Dermis blood vessel endothelial cell (primary cell): ENCODE results near the gene MRPL43. TPM values are rescaled to one million over a fixed set of nuclear protein-coding genes. Genes with fewer than 3 reads are reported as not detected.
"Not testable (repeated sequence)": the region's sequence is repeated elsewhere in the genome, so short reads cannot be mapped to it uniquely, and the experiment has no call there.

Experiments used
- DNase-seq: peaks from one replicate; pipeline ENCODE4 v3.0.0; 2010
- total RNA-seq: library from RNA; depleted of rRNA; stranded (reverse); fragments of >200 nt; gene quantifications from 2 replicates; pipeline ENCODE4 v1.2.3, GENCODE V29; 2014

Gene MRPL43
- total RNA-seq, result 50.4 and 50.6 TPM in 2 replicates

DNA sequence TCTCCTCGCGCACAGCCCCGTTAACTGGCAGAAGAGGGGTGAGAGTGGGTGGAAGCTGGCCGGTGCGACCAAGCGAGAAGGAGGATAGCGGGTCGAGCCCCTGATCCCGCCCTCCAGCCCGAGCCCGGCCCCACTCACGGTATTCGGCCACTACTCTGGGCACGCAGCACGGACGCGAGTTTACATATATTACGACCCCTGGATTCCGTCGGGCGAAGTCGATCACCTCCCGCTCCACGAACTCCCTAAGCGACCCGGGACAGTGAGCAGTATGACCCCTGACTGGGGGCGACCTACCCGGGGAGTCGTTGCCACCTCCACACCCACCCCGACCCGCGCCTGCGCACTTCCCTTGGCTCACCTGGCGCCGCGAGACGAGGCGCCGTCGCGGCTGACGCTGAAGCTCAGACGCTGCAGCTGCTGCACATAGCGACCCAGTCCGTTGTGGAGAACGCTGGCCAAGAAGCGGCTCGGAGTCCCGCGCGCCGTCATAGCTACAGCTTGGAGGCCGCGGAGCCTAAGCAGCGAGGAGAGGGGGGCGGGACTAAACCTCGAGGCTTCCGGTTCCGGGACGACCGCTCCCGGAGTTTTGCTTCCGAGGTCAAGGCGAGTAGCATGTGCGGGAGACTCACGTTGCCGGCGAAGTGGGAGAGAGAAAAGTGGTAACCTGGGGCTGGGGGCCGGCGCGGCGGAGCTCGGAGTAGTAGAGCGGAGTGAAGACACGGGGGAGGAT, at the start of gene MRPL43, which contains the start of gene TWNK:
MRPL43 (minus strand) TSS at position 546 of the 733 bp plus-strand sequence; CDS start at position 492, 54 bp downstream.
TWNK (plus strand) TSS at position 592 of the 733 bp plus-strand sequence. CDS start 668 bp downstream, outside the sequence.
- peak; percentile 83 for DNase-seq

DNA sequence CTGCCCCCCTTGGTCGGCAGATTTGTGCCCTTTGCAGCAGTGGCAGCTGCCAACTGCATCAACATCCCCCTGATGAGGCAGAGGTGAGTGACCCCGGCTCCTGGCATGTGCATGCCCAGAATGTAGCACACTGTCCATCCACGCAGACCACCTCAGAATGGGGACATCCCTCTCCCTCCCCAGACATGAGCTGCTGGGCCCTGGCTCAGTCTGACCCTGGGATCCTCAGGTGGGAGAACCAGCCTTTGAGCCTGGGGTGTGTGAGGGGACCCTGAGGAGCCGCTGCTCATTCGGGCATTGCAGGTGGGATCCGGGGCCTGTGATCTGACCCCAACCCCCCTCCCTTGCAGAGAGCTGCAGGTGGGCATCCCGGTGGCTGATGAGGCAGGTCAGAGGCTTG, 49.4 kb upstream of the MRPL43 start:
- no peak for DNase-seq

DNA sequence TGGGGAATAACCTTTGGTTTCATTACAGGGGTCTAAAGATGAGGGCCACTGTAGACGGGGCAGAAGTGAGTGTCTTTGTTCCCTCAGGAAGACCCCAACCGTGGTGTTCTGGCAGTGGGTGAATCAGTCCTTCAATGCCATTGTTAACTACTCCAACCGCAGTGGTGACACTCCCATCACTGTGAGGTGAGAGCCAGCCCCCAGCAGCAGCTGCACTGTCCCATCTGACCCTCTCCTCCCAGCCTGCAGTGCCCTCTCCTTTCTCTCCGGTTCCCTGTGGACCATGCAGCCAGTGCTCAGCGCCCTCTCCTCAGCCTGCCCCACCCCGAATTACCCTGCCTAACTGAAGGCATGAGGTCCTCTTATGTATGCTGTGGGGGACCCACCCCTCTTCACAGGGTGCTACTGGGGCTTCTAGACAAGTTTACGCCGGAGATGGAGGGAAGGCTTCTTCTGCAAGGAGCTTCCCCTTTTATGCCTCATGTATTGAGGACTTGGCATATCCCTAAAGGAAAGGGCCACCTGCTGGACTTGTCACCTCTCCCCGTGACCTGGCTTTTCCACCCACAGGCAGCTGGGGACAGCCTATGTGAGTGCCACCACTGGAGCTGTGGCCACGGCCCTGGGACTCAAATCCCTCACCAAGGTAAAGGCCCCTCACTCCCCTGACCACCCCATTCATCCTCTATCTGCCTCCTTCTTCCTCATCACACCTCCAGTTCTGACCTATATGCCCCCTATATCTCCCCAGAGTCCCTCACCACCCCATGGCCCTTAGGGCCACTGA, 48.8 kb upstream of the MRPL43 start:
- DNase-seq, result no peak

DNA sequence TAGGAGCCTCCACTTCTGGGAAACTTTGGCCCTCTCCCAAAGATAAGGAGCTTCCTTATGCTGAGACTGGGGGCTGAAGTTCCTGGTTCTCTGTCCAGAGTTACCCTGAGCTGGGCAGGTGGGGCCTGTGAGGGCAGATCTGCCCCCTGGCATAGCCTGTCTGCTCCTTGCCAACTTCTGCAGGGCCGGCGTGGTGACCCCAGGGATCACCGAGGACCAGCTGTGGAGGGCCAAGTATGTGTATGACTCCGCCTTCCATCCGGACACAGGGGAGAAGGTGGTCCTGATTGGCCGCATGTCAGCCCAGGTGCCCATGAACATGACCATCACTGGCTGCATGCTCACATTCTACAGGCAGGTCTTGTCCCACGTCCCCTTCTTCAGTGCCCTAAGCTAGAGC, 48.0 kb upstream of the MRPL43 start:
- DNase-seq, result no peak

DNA sequence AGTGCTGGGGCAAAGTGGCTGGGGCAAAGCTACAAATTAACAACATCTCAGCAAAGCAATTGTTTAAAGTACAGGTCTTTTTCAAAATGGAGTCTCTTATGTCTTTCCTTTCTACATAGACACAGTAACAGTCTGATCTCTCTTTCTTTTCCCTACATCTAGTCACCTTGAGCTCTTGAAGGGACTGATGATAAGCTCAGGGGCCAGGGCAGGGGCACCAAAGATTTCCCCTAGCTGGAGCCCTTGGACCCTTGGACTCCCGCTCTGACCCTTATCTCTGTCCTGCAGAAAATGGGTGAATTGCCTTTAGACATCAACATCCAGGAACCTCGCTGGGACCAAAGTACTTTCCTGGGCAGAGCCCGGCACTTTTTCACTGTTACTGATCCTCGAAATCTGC, 47.1 kb upstream of the MRPL43 start:
- DNase-seq, result not testable (repeated sequence)

DNA sequence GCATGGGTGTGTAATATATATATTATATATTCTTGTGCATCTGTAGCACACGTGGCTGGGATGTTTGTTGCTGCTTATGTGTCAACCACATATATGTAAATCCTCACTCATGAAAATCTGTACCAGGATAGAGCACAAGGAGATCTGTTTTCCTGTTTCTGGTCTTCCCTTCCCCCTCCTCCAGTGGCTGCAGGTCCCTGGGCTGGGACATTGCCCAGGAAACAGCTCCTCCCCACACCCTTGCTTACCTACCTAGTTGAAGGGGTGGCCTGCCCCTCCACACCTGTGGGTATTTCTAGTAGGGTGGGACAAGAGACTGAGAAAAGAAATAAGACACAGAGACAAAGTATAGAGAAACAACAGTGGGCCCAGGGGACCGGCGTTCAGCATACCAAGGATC, 46.0 kb upstream of the MRPL43 start:
- DNase-seq, result no peak

DNA sequence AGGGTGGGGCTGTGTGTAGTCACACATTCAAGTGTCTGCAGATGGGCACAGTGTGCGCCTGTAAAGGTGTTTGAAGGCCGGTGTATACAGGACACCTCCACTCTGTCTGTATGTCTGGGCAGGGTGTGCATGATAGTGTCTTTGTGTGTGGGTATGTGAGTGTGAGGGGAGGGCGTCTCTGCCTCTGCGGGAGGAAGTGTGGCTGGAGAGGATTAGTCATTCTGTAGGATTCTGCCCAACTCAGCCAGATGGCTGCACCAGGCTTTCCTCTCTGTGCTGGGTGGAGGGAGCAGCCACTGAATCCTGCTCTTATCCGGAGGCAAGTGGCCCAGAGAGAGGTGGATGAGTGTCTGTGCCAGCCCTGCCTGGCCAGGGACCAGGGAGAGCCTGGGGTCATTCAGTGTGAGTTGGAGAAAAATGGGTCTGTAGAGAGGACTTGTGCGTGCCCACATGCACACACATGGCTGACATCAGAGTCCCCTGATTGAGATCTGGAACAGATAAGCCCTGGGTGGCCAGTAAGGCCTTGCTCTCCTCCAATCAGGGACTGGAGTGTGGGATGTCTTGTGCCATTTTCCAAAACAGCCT, 45.4 kb upstream of the MRPL43 start:
- peak; percentile 94 for DNase-seq

DNA sequence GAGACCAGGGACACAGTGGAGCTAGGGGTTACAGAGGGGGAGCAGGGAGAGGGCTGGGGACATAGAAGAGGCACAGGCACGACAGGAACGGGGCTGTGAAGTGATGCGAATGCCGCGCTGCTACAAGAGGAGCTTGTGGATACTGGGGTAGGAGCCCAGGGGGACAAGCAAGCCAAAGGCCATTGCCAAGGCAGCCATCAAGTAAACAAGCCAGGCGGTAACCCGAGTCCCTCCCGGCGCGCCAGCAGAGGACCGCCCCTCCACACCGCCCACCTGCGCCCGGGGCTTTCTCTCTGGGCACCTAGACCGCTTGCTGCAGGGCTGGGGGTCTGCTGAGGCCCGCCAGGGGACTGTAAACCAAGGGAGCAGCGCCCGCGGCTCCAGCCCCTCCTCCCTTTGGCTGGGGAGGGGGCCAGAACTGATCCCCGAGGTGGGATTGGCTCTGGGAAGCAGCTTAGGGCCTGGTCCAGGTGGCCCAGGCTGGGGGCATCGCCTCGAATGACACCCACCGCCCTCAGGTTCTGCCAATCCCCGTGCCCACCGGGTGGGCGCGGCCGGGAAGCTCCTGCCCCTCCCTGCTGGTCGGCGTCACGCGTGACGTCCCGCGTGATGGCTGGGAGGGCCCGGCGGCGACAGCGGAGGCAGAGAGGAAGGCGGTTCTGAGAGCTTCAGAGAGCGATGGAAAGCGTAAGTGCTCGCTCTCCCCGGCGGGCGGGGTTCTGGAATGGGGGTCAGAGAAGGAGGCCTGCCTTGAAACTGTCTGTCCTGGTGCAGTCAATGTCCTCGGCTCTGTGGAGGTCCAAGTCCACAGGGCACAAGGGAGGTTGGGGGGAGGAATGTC, 44.7 kb upstream of the MRPL43 start:
- DNase-seq, result peak; percentile 80

DNA sequence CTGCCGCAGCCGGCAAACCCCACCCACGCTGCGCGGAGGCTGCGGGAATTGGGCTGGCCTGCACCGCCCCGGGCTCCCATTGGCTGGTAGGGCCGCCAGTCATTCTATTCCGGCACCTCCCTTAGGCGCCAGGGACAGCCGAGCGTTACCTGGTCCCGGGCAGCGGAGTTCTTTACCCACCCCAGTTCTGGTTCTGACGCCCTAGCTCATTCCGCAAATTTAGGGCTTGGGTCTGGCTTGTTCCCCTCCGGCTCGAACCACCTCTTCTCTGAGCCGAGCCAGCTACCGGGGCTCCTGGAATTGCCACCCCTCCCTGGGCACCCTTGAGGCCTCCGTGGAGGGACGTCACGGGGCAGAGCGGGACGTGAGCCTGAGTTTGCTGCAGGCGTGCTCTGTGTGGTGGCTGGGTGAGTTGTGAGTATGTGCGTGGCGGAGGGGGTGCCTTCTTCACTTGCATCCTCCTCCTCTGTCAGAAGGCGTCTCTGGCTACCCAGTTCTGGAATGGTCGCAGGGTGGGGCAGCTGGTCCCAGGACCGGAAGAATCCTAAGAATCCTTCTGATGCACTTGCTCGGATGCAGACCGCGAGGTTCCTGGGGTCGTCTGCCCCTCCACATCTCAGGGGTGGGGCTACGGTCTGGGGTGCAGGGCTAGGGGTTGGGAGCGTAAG, 44.0 kb upstream of the MRPL43 start, which contains the start of the genes PDZD7 and SFXN3:
PDZD7 (minus strand) TSS at position 2 of the 668 bp plus-strand sequence. CDS start 910 bp downstream, outside the sequence.
SFXN3 (plus strand) TSS at position 107 of the 668 bp plus-strand sequence. CDS start 3,461 bp downstream, outside the sequence.
- DNase-seq, result peak; percentile 95

DNA sequence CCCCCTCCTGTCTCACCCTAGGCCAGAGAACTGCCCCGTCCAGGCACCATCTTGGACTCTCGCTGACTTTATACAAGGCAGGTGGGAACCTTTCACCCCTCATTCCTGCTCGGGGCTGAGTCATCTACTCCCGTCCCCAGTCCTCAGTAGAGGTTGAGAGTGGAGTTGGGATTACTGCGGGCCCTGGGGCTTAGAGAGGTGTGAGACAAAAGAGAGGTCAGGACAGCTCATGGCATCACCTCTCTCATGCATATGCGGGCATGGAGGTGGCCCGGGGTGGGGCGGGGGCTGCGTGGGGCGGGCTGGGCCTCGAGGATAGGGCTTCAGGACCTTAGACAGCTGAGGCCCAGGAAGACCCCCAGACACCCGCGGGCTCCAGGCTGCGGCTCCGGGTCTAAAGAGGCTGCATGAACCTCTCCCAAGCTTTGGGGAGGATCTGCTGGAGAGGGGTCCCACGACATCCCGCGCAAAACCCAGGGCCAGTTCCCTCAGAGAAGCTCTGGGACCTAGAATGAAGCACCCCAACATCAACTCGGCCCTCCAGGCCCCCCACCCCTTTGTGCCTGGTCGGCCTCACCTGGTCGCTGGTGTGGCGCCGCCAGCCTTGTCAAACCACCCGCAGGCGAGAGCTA, 43.3 kb upstream of the MRPL43 start:
- no peak for DNase-seq

DNA sequence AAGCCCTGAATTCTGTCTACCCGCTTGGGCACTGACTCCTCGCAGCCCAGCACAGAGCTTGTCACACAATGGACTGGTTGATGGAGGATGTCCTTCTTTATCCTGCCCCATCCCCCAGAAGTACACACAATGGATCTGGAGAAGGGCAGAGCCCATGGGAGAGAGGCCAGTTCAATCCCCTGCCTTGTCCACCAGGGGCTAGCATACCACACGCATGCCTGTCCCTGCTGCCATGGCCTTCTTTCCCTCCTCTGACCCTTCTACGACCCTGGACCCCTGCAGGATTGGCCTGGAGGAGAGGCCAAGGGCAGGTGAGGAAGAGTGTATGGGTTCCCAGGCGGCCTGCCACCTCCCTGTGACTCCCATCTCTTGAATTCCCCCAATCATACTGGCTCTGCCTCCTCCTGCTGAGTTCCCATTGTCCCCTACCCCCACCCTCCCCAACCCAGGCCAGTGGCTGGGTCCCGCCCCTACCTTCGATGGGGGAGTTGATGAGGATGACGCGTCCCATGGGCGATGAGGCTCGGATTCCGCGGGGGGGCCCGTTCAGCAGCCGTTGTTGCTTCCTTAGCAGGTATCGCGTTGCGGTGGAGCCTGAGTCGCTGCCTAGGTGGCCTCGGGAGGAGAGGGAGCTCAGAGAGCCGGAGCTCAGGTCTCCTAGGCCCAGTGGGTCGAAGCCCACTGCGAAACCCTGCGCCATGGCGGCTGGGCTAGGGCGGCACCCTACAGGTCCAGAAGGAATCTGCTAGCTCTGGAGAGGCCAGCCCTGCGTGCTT, 42.4 kb upstream of the MRPL43 start:
- DNase-seq, result no peak

DNA sequence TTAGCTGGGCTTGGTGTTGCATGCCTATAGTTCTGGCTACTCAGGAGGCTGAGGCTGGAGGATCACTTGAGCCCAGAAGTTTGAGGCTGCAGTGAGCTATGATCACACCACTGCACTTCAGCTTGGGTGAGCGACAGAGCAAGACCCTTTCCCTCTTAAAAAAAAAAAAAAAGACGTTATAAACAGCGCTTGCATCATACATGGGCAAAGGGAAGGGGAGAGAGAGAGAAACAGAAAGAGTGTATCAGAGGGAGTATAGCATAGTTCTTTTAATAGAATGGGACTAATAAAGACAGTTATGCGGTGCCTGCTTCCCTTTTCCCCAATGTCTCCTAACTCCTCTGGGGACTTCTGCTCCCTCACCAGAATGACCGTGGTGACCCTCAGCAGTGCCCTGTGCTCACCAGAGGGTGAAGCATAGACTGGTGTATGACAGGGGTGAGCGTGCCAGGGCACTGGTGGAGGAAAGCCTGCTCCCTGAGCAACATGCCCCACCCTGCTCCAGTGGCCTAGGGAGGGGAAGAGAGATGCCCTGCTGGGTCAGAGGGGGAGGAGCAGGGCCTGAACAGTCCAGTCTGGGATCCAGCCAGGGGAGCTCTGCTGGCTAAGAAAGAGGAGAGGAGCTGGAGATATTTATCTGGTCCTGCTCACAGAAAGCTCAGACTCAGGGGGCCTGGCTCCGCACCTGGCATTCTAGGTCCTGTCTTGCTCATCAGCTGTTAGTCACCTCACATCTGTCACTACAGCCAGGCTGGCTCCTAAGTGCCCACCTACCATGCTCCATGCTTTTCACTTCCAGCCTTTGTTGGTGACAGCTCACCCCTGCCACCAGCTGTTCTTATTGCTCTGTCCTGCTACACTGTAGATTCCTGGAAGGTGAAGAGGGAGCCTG, 41.4 kb upstream of the MRPL43 start:
- DNase-seq, result no peak

DNA sequence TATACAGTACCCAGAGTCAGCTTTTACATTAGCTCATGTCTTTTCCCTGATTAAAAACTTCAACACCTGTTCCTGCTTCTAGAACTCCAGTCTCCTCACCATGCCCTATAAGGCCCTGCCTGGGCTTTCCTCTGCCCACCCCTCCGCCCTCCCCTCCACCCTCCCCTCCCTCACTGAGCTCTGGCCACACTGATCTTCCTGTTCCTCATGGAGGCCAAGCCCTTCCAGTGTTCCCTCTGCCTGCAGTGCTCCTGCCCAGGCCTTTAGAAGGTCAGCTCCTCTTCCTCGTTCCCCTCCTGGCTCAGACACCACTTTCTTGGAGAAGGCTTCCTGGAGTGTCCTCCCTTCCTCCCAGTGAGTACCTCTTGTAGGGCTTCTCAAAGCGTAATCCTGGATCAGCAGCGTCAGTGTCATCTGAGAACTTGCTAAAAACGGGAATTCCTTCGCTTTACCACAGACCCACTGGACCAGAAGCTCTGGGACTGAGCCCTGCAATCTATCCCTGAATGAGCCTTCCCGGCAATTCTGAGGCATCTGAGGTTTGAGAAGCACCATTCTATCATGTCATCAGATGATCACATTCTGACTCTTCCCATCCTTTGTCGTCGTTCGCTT, 39.9 kb upstream of the MRPL43 start:
- DNase-seq, result no peak

DNA sequence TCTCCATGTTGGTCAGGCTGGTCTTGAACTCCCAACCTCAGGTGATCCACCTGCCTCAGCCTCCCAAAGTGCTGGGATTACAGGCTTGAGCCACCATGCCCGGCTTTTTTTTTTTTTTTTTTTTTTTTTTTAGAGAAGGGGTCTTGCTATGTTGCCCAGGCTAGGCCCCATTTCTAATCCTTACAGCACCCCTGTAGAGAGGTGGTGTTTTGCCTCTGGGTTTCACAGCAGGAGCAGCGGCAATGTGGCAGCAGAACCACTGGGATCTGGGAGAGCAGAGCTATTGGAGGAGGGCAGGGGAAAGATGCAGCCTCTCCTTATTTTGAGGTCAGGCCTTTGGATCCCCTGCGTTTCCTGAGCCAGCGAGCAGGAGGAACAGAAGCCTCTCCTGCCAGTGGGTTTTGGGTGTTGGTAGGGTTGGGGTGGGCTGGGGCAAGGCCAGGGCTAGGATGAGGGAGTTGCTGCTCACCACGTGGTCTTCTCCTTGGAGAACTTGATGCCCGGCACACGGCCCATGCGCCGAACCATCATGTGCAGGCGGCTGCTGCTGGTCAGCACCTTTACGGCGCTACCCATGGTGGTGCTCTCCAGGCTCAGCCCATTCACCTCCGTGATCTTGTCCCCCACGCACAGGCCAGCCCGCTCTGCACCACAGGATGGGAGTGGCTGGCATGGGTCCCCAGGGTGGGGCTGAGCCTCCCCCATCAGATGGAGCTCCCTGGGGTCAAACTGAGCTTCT, 35.8 kb upstream of the MRPL43 start:
- DNase-seq, result no peak

DNA sequence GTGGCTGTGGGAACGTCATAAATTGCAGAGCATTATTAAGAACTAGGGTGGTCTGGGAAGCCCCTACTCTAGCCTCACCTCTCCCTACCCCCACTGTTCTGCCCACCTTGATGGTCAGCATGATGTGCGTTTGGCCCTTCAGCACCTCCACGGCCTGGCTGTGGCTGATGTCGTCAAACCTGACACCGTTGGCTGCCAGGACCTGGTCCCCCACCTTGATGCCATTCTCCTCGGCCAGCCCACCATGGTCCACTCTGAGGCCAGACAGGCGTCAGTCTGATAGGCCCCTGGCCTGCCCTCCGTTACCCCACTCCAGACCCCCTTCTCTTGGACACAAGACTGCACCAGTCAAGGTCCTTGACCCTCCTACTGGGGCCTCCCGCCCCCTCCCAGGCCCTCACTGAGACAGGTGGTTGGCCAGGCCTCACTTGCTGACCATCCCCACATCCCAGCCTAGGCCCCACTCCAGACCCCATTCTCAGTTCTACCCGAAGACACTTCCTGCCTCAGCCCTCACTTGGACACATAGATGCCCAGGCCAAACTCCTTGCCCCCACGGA, 34.5 kb upstream of the MRPL43 start:
- DNase-seq, result no peak

DNA sequence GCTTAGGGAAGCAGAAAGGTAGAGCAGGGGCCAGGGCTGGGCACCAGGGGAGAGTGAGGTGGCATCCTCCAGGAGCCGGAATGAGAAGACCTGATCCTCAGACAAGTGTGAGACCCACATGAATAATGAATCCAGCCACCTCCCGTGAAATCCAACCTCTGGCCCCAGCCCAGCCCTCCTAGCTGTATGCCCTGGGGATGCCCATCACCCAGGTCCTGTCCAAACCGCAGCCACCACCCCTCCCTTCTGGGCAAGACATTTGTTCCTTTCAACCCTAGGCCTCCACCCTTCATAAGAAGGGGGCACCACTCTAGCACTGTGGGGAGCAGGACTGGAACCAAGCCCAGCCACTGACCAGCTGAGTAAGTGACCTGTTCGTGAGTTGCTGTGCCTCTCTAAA, 33.9 kb upstream of the MRPL43 start:
- DNase-seq, result no peak

DNA sequence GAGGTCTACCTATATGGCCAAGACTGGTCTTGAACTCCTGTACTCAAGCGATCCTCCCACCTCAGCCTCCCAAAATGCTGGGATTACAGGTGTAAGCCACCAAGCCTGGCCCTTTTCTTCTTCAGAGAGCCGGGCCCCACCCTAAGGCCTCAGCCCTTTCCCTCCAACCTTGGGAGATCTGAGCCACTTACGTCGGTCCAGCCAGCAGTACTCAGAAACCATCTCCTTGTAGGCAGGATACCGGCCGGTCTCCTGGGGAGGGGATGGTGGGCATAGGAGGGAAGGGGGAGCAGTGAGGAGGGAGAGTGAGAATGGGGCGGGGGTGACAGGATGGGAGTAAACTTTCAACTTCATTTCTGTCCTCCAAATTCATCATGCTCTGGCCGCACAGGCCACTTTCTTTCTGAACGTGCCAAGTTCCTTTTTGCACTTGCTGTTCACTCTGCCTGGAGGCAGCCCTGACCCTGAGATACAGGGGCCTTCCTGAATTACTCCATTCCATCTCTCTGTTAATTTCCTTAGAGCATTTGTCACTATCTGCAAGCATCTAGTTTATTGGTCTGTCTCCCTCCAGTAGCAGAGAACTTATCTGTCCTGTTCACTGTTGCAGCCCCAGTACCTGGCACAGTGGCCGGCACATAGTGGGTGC, 33.3 kb upstream of the MRPL43 start:
- no peak for DNase-seq

DNA sequence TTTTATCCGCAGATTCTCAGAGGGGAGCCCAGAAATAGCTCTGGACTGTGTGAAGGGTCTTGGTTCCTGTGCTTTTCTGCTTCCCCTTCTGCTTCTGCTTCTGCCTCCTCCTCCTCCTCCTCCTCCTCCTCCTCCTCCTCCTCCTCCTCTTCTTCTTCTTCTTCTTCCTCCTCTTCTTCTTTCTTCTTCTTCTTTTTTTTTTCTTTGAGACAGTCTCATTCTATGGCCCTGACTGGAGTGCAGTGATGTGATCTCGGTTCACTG, 32.1 kb upstream of the MRPL43 start:
- DNase-seq, result no peak
